Brain microvascular endothelial cell (primary cell): Measurements from ENCODE around the gene CFAP53.

ENCODE experiments used
- DNase-seq: peaks from one replicate; pipeline ENCODE4 v3.0.0-alpha.2; 2020
- H3K27ac ChIP-seq: fragments of 250-450 bp; sonication (Bioruptor Pico); 2 replicates; pipeline ENCODE4 v1.5.1; 2020; ENCODE audit warnings: mild to moderate bottlenecking, moderate library complexity
- H3K27me3 ChIP-seq: fragments of 250-450 bp; sonication (Bioruptor Pico); replicated peaks from 2 replicates; pipeline ENCODE4 v1.5.1; 2020; ENCODE audit warnings: mild to moderate bottlenecking
- H3K36me3 ChIP-seq: fragments of 250-450 bp; sonication (Bioruptor Pico); replicated peaks from 2 replicates; pipeline ENCODE4 v1.5.1; 2020; ENCODE audit warnings: mild to moderate bottlenecking
- H3K4me3 ChIP-seq: 2 replicates; pipeline ENCODE4 v1.5.1; 2011; ENCODE audit warnings: low read depth, mild to moderate bottlenecking, control low read depth, low read length, moderate library complexity
- CTCF ChIP-seq: IDR thresholded peaks from 2 replicates; pipeline ENCODE4 v1.5.1; 2011; ENCODE audit warnings: low read depth, mild to moderate bottlenecking, moderate library complexity, low read length, control low read depth, inconsistent platforms; ENCODE audit errors: missing control alignments
- in situ Hi-C: cut with HindIII; loops from 2 replicates; pipeline ENCODE4 v1.10.0; 2017; ENCODE audit warnings: low sequenced_read_pairs, low pct_ligation_motif_present

Gene CFAP53

DNA sequence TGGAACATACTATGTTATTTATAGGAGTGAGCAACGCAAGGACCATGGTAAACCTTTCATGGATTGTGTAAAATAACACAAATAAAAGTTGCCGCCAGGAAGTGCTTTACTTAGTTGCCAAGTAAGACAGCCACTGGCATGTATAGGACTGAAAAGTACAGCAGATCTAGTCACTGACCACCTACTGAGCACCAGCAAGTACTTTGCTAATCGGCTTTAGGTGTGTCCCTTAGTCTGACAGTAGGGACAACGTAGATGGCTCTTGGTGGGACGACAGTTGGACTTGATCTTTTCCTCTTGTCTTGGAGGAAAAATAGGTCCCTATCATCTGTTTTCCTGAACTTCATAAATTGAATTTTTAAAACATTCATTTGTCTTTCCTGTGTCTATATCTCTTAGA, 34.8 kb upstream of the CFAP53 start:
- DNase-seq: no peak
- Histone ChIP-seq H3K4me3 (no peak overlapping the region), H3K27me3 (peaks cover 2% of the 10 kb centered on the region), H3K36me3 (no peaks in the 10 kb centered on the region), H3K27ac (no peak overlapping the region)
- in situ Hi-C loops: no loop called here
- TF ChIP-seq CTCF: no peak

GRCh38 chr18:50299626-50300388, 33.5 kb upstream of the CFAP53 start:
- Histone ChIP-seq H3K27ac (no peak overlapping the region), H3K4me3 (no peak overlapping the region), H3K36me3 (no peaks in the 10 kb centered on the region), H3K27me3 (peaks cover 2% of the 10 kb centered on the region)
- no peak for DNase-seq
- no peak for TF ChIP-seq CTCF
- in situ Hi-C loops: no loop called here

GRCh38 chr18:50298443-50299284, 32.4 kb upstream of the CFAP53 start:
- no peak for TF ChIP-seq CTCF
- peaks cover 2% of the 10 kb centered on the region for H3K27me3 ChIP-seq
- no peak overlapping the region for H3K27ac ChIP-seq
- peak overlapping the region; percentile 60 for H3K4me3 ChIP-seq
- H3K36me3 ChIP-seq: no peaks in the 10 kb centered on the region
- DNase-seq: no peak
- in situ Hi-C loops: no loop called here

DNA sequence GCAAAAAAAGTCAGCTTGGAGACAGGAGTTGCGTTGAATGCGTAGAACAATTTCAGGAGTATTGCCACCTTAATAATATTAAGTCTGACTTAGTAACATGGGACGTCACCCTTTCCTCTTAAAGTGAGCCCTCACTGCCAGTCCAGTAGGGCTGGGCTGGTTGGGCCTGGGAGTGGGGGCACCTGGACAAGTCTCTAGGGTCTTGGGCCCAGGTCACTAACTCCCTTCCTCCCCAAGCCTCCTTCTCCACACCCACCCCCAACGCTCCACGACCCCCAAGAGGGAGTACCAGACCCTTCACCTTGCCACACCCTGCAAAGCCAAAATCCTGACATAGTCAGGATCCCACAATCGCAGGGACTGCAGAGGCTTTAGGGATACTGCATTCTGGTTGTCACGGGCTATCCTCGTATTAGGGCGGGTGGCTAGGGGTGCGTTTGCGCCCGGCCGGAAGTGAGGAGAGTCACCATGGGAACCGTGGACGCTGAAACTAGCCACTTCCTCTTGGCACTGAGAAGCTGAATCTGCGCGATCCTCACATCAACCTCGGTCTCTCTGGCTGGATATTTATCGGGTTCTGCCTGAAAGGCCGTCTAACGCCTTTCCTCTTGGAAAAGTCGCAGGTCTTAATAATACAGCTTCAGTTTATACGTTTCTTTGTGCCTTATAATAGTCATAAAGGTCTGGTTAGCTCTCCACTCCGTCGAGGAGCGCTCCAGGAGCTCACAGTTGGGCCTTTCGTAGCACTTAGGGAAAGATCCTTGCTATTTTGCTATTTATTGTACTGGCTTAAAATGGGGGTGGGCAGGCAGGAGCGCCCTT, 31.5 kb upstream of the CFAP53 start:
- peak; percentile 79 for DNase-seq
- TF ChIP-seq CTCF: no peak
- H3K27ac ChIP-seq: no peak overlapping the region
- in situ Hi-C loops: no loop called here
- H3K4me3 ChIP-seq: peak overlapping the region; percentile 60
- no peaks in the 10 kb centered on the region for H3K36me3 ChIP-seq
- peaks cover 2% of the 10 kb centered on the region for H3K27me3 ChIP-seq

DNA sequence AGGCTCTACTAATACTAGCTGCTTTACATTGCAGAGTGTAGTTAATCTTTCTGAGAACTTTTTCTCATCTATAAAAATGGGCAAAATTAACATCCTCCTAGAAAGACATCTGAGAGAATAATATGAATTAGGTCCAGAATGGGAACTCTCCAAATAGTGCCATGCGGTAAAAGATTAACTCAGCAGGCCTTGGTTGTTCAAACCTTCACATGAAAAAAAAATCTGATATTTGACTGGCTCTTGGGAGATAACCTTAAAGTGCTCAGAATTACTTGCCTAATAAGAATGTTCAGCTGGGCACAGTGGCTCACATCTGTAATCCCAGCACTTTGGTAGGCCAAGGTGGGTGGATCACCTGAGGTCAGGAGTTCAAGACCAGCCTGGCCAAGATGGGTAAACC, 26.7 kb upstream of the CFAP53 start:
- in situ Hi-C loops: no loop called here
- DNase-seq: no peak
- Histone ChIP-seq H3K36me3 (no peaks in the 10 kb centered on the region), H3K27ac (no peak overlapping the region), H3K4me3 (no peak overlapping the region), H3K27me3 (no peaks in the 10 kb centered on the region)
- no peak for TF ChIP-seq CTCF
